Placental pericyte (primary cell): ENCODE data around the gene KRT39. TPM values are rescaled to one million over a fixed set of nuclear protein-coding genes. Genes with fewer than 3 reads are reported as not detected.

Experiments used
- small RNA-seq: library from RNA; depleted of rRNA; stranded (forward); fragments of <200 nt; gene quantifications from one replicate; pipeline ENCODE3, GENCODE V24; 2012; ENCODE audit warnings: low replicate concordance
- total RNA-seq: library from RNA; depleted of rRNA; stranded (reverse); fragments of >200 nt; gene quantifications from 2 replicates; pipeline ENCODE4 v1.2.3, GENCODE V29; 2012

Gene KRT39
- total RNA-seq, result 0.43 TPM in 1 of 2 replicates, not detected in the other

DNA sequence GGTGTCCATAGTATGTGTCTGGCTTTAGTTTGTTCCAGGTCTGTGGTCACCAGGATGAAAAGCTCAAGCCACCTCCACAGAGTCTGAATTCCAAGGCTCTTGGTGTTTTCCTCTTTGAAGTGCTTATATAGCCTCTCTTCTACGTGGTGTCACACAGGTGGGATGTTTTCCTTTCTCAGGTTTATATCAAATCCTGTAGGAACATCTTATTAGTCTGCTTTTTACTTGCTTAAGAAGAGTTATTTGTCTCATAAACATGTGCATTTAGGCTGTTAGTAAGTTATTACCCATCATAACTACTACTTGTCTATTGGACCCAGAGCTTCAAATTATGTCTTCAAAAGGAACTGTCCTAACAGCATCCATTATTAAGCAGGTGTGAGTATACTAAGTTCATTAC is at the start of gene KRT39:
KRT39 (minus strand) TSS at position 101 of the 400 bp plus-strand sequence; CDS start at position 9, 92 bp downstream.

DNA sequence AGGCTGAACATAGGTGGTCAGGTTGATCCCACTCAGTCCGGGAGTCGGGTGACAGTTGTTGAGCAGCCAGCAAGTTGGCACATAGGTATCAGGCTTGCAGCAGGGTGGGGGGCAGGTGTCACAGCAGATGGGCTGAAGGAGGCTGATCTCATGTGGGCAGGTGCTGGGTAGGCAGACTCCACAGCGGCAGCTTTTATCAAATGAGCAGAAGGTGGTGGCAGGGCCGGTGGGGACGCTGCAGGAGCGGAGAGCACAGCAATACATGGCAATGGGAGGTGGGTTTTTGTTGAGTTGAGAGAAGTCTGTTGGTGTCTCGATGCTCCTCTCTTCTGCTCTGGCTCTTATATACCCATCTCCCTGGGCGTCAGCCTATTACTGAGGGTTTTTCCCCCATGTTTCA is 42.1 kb upstream of the KRT39 start, which contains the start of gene KRTAP3-1:
KRTAP3-1 (minus strand) TSS at position 318 of the 400 bp plus-strand sequence; CDS start at position 264, 54 bp downstream.

DNA sequence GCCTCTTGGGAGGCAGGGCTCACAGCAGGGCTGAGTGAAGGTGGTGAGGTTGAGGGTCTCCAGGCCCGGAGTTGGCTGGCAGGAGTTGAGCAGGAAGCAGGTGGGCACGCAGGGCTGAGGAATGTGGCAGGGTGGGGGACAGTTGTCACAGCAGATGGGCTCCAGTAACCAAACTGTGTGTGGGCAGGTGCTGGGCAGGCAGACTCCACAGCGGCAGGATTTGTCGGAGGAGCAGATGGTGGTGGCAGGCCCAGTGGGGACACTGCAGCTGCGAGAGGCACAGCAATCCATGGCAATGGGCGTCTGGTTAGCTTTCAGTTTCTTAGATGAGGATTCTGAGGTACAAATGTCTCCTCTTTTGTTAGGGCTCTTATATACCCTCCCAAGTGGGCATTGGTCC is 32.8 kb upstream of the KRT39 start, which contains the start of gene KRTAP3-2:
KRTAP3-2 (minus strand) TSS at position 344 of the 400 bp plus-strand sequence; CDS start at position 291, 53 bp downstream.

DNA sequence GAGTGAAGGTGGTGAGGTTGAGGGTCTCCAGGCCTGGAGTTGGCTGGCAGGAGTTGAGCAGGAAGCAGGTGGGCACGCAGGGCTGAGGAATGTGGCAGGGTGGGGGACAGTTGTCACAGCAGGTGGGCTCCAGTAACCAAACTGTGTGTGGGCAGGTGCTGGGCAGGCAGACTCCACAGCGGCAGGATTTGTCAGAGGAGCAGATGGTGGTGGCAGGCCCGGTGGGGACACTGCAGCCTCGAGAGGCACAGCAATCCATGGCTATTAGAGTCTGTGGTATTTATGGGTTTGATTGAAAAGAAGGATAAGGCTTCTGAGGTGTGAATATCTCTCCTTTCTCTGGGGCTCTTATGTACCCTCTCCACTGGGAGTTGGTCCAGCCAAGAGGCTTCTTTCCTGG is 27.1 kb upstream of the KRT39 start, which contains the start of gene KRTAP3-3:
KRTAP3-3 (minus strand) TSS at position 326 of the 400 bp plus-strand sequence; CDS start at position 259, 67 bp downstream.

DNA sequence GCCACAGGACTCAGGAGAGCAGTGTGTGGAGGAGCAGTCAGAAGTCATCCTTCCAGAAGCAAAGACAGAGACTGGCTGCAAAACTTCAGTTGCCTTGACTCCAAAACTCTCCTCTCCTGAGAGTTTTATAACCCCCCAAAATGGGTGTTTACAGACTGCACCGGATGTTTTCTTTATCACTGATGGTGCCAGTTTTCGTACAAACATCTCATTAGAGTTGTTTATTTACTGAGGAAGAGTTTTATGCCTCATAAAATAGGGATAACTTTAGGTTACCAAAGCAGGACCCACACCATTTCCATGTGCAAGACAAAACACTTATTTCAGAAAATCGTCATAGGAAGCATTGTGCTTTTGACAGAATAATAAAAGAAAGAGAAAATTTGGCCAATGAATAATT is 17.5 kb upstream of the KRT39 start, which contains the start of gene KRT40:
KRT40 (minus strand) TSS at position 101 of the 400 bp plus-strand sequence; CDS start at position 48, 53 bp downstream.

DNA sequence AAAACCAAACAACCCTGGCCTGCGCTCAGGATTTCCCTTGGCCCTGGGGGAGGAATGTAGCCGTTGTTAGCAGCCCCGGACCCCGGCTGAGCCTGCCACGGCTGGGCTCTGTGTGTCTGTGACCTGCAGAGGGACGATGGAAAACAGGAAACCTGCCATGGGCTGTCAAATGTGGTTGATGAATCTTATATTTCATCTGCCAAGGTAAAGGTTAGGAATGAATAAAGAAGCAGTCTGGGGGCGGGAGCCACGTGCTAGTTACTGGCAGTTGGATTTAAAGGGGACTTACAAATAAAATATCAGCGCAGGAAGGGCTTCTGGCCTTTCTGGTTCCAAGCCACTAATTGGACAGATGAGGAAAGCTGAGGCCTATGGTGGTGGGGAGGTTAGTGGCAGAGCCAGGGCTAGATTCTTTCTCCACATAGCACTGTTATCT is 29.3 kb downstream of the KRT39 start, which contains the start of gene KRT23:
KRT23 (minus strand) TSS at position 263 of the 436 bp plus-strand sequence. CDS start 1,043 bp downstream, outside the sequence.

Small RNA genes lying within 50 kb of the gene (small RNA-seq; reads per million reads assigned to genes)
- not detected for gene KRTAP3-4P

Other genes with a start within 250 kb of the KRT39 start
- not detected in 2 replicates for gene KRT25, start 211.6 kb downstream of the KRT39 start, total RNA-seq
- gene KRT26, start 194.7 kb downstream of the KRT39 start, total RNA-seq, result not detected in 2 replicates
- not detected in 2 replicates for gene KRT27, start 184.4 kb downstream of the KRT39 start, total RNA-seq
- not detected in 2 replicates for gene KRT28, start 167.0 kb downstream of the KRT39 start, total RNA-seq
- gene KRT10, start 144.3 kb downstream of the KRT39 start, total RNA-seq, result 3.1 and 3.5 TPM in 2 replicates
- gene KRT12, start 99.7 kb downstream of the KRT39 start, total RNA-seq, result 0.43 TPM in 1 of 2 replicates, not detected in the other
- gene KRT20, start 81.7 kb downstream of the KRT39 start, total RNA-seq, result not detected in 2 replicates
- 0.22 TPM in 1 of 2 replicates, not detected in the other for gene KRT23, start 29.3 kb downstream of the KRT39 start, total RNA-seq
- 0.14 TPM in 1 of 2 replicates, not detected in the other for gene KRT40, start 17.4 kb upstream of the KRT39 start, total RNA-seq
- gene KRTAP3-3, start 27.2 kb upstream of the KRT39 start, total RNA-seq, result not detected in 2 replicates
- not detected in 2 replicates for gene KRTAP3-2, start 33.0 kb upstream of the KRT39 start, total RNA-seq
- gene KRTAP3-1, start 42.2 kb upstream of the KRT39 start, total RNA-seq, result not detected in 2 replicates
- gene KRTAP1-5, start 60.3 kb upstream of the KRT39 start, total RNA-seq, result 1.5 and 14.2 TPM in 2 replicates
- not detected in 2 replicates for gene KRTAP1-4, start 63.2 kb upstream of the KRT39 start, total RNA-seq
- not detected in 2 replicates for gene KRTAP1-3, start 67.9 kb upstream of the KRT39 start, total RNA-seq
- not detected in 2 replicates for gene KRTAP1-1, start 74.5 kb upstream of the KRT39 start, total RNA-seq
- not detected in 2 replicates for gene KRTAP2-1, start 80.4 kb upstream of the KRT39 start, total RNA-seq
- not detected in 2 replicates for gene KRTAP2-2, start 88.3 kb upstream of the KRT39 start, total RNA-seq
- gene KRTAP2-3, start 93.2 kb upstream of the KRT39 start, total RNA-seq, result 0.72 TPM in 1 of 2 replicates, not detected in the other
- gene KRTAP2-4, start 98.9 kb upstream of the KRT39 start, total RNA-seq, result not detected in 2 replicates
- gene KRTAP4-7, start 117.2 kb upstream of the KRT39 start, total RNA-seq, result not detected in 2 replicates
- not detected in 2 replicates for gene KRTAP4-8, start 131.2 kb upstream of the KRT39 start, total RNA-seq
- not detected in 2 replicates for gene KRTAP4-16, start 135.3 kb upstream of the KRT39 start, total RNA-seq
- not detected in 2 replicates for gene KRTAP4-9, start 138.4 kb upstream of the KRT39 start, total RNA-seq
- gene KRTAP4-11, start 151.4 kb upstream of the KRT39 start, total RNA-seq, result not detected in 2 replicates
- not detected in 2 replicates for gene KRTAP4-12, start 157.2 kb upstream of the KRT39 start, total RNA-seq
- gene KRTAP4-6, start 173.6 kb upstream of the KRT39 start, total RNA-seq, result not detected in 2 replicates
- not detected in 2 replicates for gene KRTAP4-5, start 182.9 kb upstream of the KRT39 start, total RNA-seq
- gene KRTAP4-4, start 193.8 kb upstream of the KRT39 start, total RNA-seq, result not detected in 2 replicates
- gene KRTAP4-3, start 201.3 kb upstream of the KRT39 start, total RNA-seq, result not detected in 2 replicates
- gene KRTAP4-2, start 211.3 kb upstream of the KRT39 start, total RNA-seq, result not detected in 2 replicates
- not detected in 2 replicates for gene KRTAP4-1, start 218.0 kb upstream of the KRT39 start, total RNA-seq
- not detected in 2 replicates for gene KRTAP9-1, start 222.9 kb upstream of the KRT39 start, total RNA-seq